Adrenal gland (tissue), 12 donors: Measurements from ENCODE around the gene MAPK12. TPM values are rescaled to one million over a fixed set of nuclear protein-coding genes. Genes with fewer than 3 reads are reported as not detected.
A peak's percentile ranks its signal among the peaks of the same experiment; 100 is the strongest.

Experiments
- DNase-seq, 7 donors: peaks; one replicate each; pipeline ENCODE4 v3.0.0-alpha.2; 2019 to 2020
- H3K27ac ChIP-seq, 5 donors: fragments of 200-600 bp; sonication (generic) in 4 of 5; 1 replicate in 3 of 5; 2 replicates in 2 of 5; pipeline versions ENCODE4 v1.5.1 to v1.8.0; 2016 to 2020; ENCODE audit warnings: mild to moderate bottlenecking in 1 of 5
- H3K27me3 ChIP-seq: fragments of 200-600 bp; 2 replicates; pipeline ENCODE4 v1.8.0; 2021
- H3K36me3 ChIP-seq, 2 donors: fragments of 200-600 bp; replicated peaks in 1 of 2; 1 replicate in 1 of 2; 2 replicates in 1 of 2; pipeline versions ENCODE4 v1.5.1 to v1.8.0; 2018 to 2022
- H3K4me1 ChIP-seq, 2 donors: fragments of 200-600 bp; replicated peaks in 1 of 2; 1 replicate in 1 of 2; 2 replicates in 1 of 2; pipeline versions ENCODE4 v1.5.1 to v1.8.0; 2018 to 2021
- H3K4me3 ChIP-seq, 4 donors: fragments of 200-600 bp; sonication (generic) in 3 of 4; one replicate each; pipeline ENCODE4 v1.5.1; 2016 to 2018
- H3K9me3 ChIP-seq, 3 donors: fragments of 200-600 bp; sonication (generic) in 1 of 3; replicated peaks in 1 of 3; 1 replicate in 2 of 3; 2 replicates in 1 of 3; pipeline versions ENCODE4 v1.5.1 to v1.8.0; 2016 to 2021
- CTCF ChIP-seq, 6 experiments: fragments of 450-650 bp in 4 of 6; fragments of 200-600 bp in 2 of 6; sonication (generic) in 1 of 6; IDR thresholded peaks; 1 replicate in 5 of 6; 2 replicates in 1 of 6; pipeline versions ENCODE4 v1.5.1 to v1.8.0; 2016 to 2021; ENCODE audit warnings: antibody characterized with exemption in 6 of 6, mild to moderate bottlenecking in 2 of 6, moderate library complexity in 1 of 6
- POLR2A ChIP-seq, 2 donors: fragments of 450-650 bp; IDR thresholded peaks; one replicate each; pipeline ENCODE4 v1.6.1; 2017; ENCODE audit warnings: antibody characterized with exemption in 2 of 2, mild to moderate bottlenecking in 2 of 2, moderate library complexity in 1 of 2
- WGBS, 4 donors: extraction: QIAGEN DNeasy Blood & Tissue Kit in 2 of 4; methylation state at CpG; one replicate each; pipeline versions ENCODE4 v1.1.5 to v1.1.7; 2013 to 2017; 5-methylcytosine and 5-hydroxymethylcytosine counted together
- intact Hi-C, 2 donors: fragments of 100-400 bp; cut with DNase I; formaldehyde crosslinking; loops; one replicate each; pipeline versions ENCODE4 v1.14.1 to v1.15.0; 2022 to 2023
- polyA plus RNA-seq, 3 donors: library from polyadenylated mRNA; stranded (reverse); fragments of 200-250 nt in 2 of 3; fragments of 350-450 nt in 1 of 3; fragmentation: Illumina TruSeq in 1 of 3; extraction: RNeasy Lipid Tissue Mini Kit (QIAGEN cat#74804) in 1 of 3; gene quantifications; one replicate each; pipeline ENCODE4 v1.2.3, GENCODE V29; 2013 to 2014
- total RNA-seq, 9 donors: library from RNA; depleted of rRNA in 4 of 9; stranded (reverse); fragments of >200 nt in 4 of 9; fragments of 120-200 nt in 1 of 9; fragmentation: NEBNext Ultra II Directional in 1 of 9; extraction: Animal tissue kit (Norgen Biotek cat#: 25700) in 1 of 9; gene quantifications; one replicate each; pipeline versions ENCODE4 v1.1.0 to v1.2.4, GENCODE V29; 2013 to 2023
- donor health status: healthy with polysubstance abuse.
- donor health status: Bipolar disorder and iron deficiency.
- donor health status: DM: yes; HTN: yes; CAD: no.
- donor health status: DM: no; HTN: no; CAD: no.
- donor health status: DM: no; HTN: no; CAD: no.
- donor health status: DM: yes; HTN: yes; CAD: no.

The MAPK12 gene
- total and polyA plus RNA-seq, 12 donors: 1.7 to 17.1 (median 5.4) TPM

GRCh38 chr22:50309601-50309991 lies 48.1 kb upstream of the MAPK12 start:
- intact Hi-C loops: no loop called here
- DNase-seq: peak in 1 of 7 donors; percentile 25
- no peak for TF ChIP-seq POLR2A (IDR thresholded peaks at IDR 0.05)
- no peak for TF ChIP-seq CTCF (IDR thresholded peaks at IDR 0.05)

GRCh38 chr22:50308986-50309600 lies 47.6 kb upstream of the MAPK12 start:
- intact Hi-C loops: no loop called here
- no peak for TF ChIP-seq CTCF (IDR thresholded peaks at IDR 0.05)
- no peak for TF ChIP-seq POLR2A (IDR thresholded peaks at IDR 0.05)
- Histone ChIP-seq H3K27me3 (no peaks in the 10 kb centered on the region), H3K4me1 (peaks cover 43% of the 10 kb centered on the region in 2 donors), H3K36me3 (no peaks in the 10 kb centered on the region), H3K27ac (peak overlapping the region; percentile 69 to 97 (median 85)), H3K9me3 (no peaks in the 10 kb centered on the region), H3K4me3 (no peak overlapping the region)
- peak in 3 of 7 donors; percentile 44 to 60 (median 46) for DNase-seq
- WGBS, 4 donors: 8 to 22% (median 21%) methylated on average over 2 to 9 of the region's 9 CpGs; no CpG with 5 or more reads in 1 of the 4 donors

More at GRCh38 chr22:50309601-50309991, 48.1 kb upstream of the MAPK12 start:
- Histone ChIP-seq H3K4me3 (no peak overlapping the region), H3K27me3 (no peaks in the 10 kb centered on the region), H3K27ac (peak overlapping the region in 4 of 5 donors; percentile 80 to 97 (median 88)), H3K4me1 (peaks cover 41 to 42% of the 10 kb centered on the region in 2 donors), H3K36me3 (no peaks in the 10 kb centered on the region), H3K9me3 (no peaks in the 10 kb centered on the region)
- WGBS, 4 donors: 27 to 75% (median 71%) methylated on average over 2 to 7 of the region's 7 CpGs; no CpG with 5 or more reads in 1 of the 4 donors

GRCh38 chr22:50308597-50308935 lies 47.1 kb upstream of the MAPK12 start:
- Histone ChIP-seq H3K4me3 (no peak overlapping the region), H3K4me1 (peaks cover 45 to 48% of the 10 kb centered on the region in 2 donors), H3K27ac (peak overlapping the region; percentile 69 to 97 (median 85)), H3K27me3 (no peaks in the 10 kb centered on the region), H3K36me3 (no peaks in the 10 kb centered on the region), H3K9me3 (no peaks in the 10 kb centered on the region)
- WGBS, 4 donors: 6 to 19% (median 8%) methylated on average over 4 to 7 of the region's 7 CpGs
- TF ChIP-seq POLR2A (IDR thresholded peaks at IDR 0.05): peak in 1 of 2 donors; percentile 71
- TF ChIP-seq CTCF (IDR thresholded peaks at IDR 0.05): no peak
- intact Hi-C loops: no loop called here
- DNase-seq: peak; percentile 81 to 96 (median 92)

GRCh38 chr22:50307890-50308596 lies 46.6 kb upstream of the MAPK12 start:
- no peaks in the 10 kb centered on the region for H3K36me3 ChIP-seq
- peaks cover 50 to 53% of the 10 kb centered on the region in 2 donors for H3K4me1 ChIP-seq
- peak overlapping the region in 1 of 4 donors; percentile 13 for H3K4me3 ChIP-seq
- TF ChIP-seq POLR2A (IDR thresholded peaks at IDR 0.05): no peak
- TF ChIP-seq CTCF (IDR thresholded peaks at IDR 0.05): no peak
- peak overlapping the region; percentile 69 to 97 (median 85) for H3K27ac ChIP-seq
- WGBS, 4 donors: 17 to 34% (median 26%) methylated on average over 9 to 18 of the region's 19 CpGs
- intact Hi-C loops: no loop called here
- H3K27me3 ChIP-seq: no peaks in the 10 kb centered on the region
- no peak for DNase-seq
- H3K9me3 ChIP-seq: no peaks in the 10 kb centered on the region
